GM12892 (cell line): Measurements from ENCODE around the gene PRICKLE3.

Experiments used
- POLR2A ChIP-seq: IDR thresholded peaks from 2 replicates; pipeline ENCODE4 v1.6.1; 2011; ENCODE audit warnings: low read depth, low read length, control low read depth
- POLR2AphosphoS5 ChIP-seq: IDR thresholded peaks from 2 replicates; pipeline ENCODE4 v1.6.1; 2011; ENCODE audit warnings: low read depth, low read length, control low read depth

- TF ChIP-seq POLR2AphosphoS5 (no peak), POLR2A (no peak)
Measured at GRCh38 chrX:49153467-49153866, 32.7 kb downstream of the PRICKLE3 start.
